Stomach (tissue), 4 donors: ENCODE data around the gene KANK4.

ENCODE experiments used
- POLR2AphosphoS5 ChIP-seq, 3 donors: sonication (generic); formaldehyde crosslinking; IDR thresholded peaks; one replicate each; pipeline ENCODE4 v1.6.1; 2016; ENCODE audit warnings: antibody characterized with exemption in 3 of 3
- TF ChIP-seq, protein P1 (sequence below), 7 experiments: fragments of 450-650 bp in 4 of 7; fragments of 200-600 bp in 3 of 7; sonication (generic) in 3 of 7; IDR thresholded peaks; one replicate each; pipeline ENCODE4 v1.5.1; 2016 to 2019; ENCODE audit warnings: antibody characterized with exemption in 7 of 7, control low read depth in 2 of 7, mild to moderate bottlenecking in 1 of 7

DNA sequence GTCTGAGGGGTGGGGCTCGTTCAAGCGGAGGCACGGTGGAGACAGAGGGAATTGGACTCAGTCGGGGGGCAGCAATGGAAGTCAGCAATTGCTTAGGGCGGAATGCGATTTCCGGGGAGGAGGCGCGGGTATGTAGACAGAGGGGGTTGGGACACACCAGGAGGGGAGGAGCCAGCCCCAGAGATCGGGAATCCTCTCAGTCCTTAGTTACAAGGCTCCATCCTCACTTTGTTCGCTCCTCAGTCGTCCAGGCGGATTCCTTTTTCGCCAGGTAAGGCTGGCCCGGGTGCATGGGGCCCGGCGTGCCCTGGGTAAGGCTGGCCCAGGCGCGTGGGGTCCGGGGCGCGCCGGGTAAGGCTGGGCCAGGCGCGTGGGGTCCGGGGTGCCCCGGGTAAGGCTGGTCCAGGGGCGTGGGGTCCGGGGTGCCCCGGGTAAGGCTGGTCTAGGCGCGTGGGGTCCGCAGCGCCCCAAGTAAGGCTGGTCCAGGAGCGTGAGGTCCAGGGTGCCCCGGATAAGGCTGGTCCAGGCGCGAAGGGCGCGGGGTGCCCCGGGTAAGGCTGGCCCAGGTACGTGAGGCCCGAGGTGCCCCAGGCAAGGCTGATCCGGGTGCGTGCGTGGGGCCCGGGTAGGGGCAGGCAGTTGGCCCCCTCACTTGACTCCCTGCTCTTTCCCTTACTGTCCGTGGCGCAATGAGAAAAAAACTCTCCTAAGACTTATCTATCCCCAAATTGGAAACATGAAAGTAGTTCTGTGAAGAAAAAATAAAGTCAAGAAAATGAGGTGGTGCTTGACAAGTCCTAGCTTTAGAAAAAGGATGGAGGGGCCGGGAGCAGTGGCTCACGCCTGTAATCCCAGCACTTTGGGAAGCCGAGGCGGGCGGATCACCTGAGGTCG lies 124.3 kb downstream of the KANK4 start, which contains the start of gene L1TD1:
- TF ChIP-seq, protein P1, sequence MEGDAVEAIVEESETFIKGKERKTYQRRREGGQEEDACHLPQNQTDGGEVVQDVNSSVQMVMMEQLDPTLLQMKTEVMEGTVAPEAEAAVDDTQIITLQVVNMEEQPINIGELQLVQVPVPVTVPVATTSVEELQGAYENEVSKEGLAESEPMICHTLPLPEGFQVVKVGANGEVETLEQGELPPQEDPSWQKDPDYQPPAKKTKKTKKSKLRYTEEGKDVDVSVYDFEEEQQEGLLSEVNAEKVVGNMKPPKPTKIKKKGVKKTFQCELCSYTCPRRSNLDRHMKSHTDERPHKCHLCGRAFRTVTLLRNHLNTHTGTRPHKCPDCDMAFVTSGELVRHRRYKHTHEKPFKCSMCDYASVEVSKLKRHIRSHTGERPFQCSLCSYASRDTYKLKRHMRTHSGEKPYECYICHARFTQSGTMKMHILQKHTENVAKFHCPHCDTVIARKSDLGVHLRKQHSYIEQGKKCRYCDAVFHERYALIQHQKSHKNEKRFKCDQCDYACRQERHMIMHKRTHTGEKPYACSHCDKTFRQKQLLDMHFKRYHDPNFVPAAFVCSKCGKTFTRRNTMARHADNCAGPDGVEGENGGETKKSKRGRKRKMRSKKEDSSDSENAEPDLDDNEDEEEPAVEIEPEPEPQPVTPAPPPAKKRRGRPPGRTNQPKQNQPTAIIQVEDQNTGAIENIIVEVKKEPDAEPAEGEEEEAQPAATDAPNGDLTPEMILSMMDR (IDR thresholded peaks at IDR 0.05) = no peak
- TF ChIP-seq POLR2AphosphoS5 (IDR thresholded peaks at IDR 0.05) = no peak
